ENCODE data around the gene COL5A1. TPM values are rescaled to one million over a fixed set of nuclear protein-coding genes. Genes with fewer than 3 reads are reported as not detected.

The COL5A1 gene
- total RNA-seq, 4 donors from 2014 or later: 4.8 to 16.5 (median 9.4) TPM

GRCh38 chr9:134846699-134847098 is 205.1 kb downstream of the COL5A1 start:
- H3K27me3 ChIP-seq: no peaks in the 10 kb centered on the region
- H3K27ac ChIP-seq: no peak overlapping the region
- H3K36me3 ChIP-seq: no peaks in the 10 kb centered on the region
- 74 to 83% methylated on average over 1 of the region's 1 CpG for WGBS, 2 donors
- no peaks in the 10 kb centered on the region for H3K9me3 ChIP-seq
- TF ChIP-seq CTCF (IDR thresholded peaks at IDR 0.05) (no peak), POLR2A (IDR thresholded peaks at IDR 0.05) (no peak)
- intact Hi-C loops (cut with DNase I): no loop called here
- no peaks in the 10 kb centered on the region for H3K4me1 ChIP-seq
- H3K4me3 ChIP-seq (replicated peaks in 1 of 3): no peak overlapping the region
- no peak for DNase-seq

- Histone ChIP-seq H3K4me1 (no peaks in the 10 kb centered on the region), H3K27ac (no peak overlapping the region), H3K9me3 (no peaks in the 10 kb centered on the region), H3K4me3 (replicated peaks in 1 of 3) (no peak overlapping the region), H3K36me3 (no peaks in the 10 kb centered on the region), H3K27me3 (no peaks in the 10 kb centered on the region)
- no peak for DNase-seq
- 82 to 86% methylated on average over 3 of the region's 3 CpGs for WGBS, 2 donors
- TF ChIP-seq POLR2A (IDR thresholded peaks at IDR 0.05) (no peak), CTCF (IDR thresholded peaks at IDR 0.05) (no peak)
- intact Hi-C loops (cut with DNase I): no loop called here
These were observed 205.5 kb downstream of the COL5A1 start for GRCh38 chr9:134847138-134847537.

GRCh38 chr9:134847752-134848432 is 206.3 kb downstream of the COL5A1 start:
- Histone ChIP-seq H3K27me3 (no peaks in the 10 kb centered on the region), H3K36me3 (no peaks in the 10 kb centered on the region), H3K9me3 (no peaks in the 10 kb centered on the region), H3K27ac (no peak overlapping the region), H3K4me1 (no peaks in the 10 kb centered on the region), H3K4me3 (replicated peaks in 1 of 3) (no peak overlapping the region)
- TF ChIP-seq CTCF (IDR thresholded peaks at IDR 0.05) (no peak), POLR2A (IDR thresholded peaks at IDR 0.05) (no peak)
- intact Hi-C loops (cut with DNase I): no loop called here
- 68 to 72% methylated on average over 13 to 14 of the region's 16 CpGs for WGBS, 2 donors
- no peak for DNase-seq

- intact Hi-C loops (cut with DNase I): no loop called here
- Histone ChIP-seq H3K4me3 (replicated peaks in 1 of 3) (no peak overlapping the region), H3K27ac (no peak overlapping the region), H3K9me3 (no peaks in the 10 kb centered on the region), H3K27me3 (no peaks in the 10 kb centered on the region), H3K4me1 (no peaks in the 10 kb centered on the region), H3K36me3 (no peaks in the 10 kb centered on the region)
- TF ChIP-seq POLR2A (IDR thresholded peaks at IDR 0.05): no peak
- no peak for TF ChIP-seq CTCF (IDR thresholded peaks at IDR 0.05)
- no peak for DNase-seq
- 88 to 91% methylated on average over 8 to 9 of the region's 10 CpGs for WGBS, 2 donors
These were observed 206.9 kb downstream of the COL5A1 start for GRCh38 chr9:134848504-134848903.

- DNase-seq: no peak
- WGBS, 2 donors: 76 to 77% methylated on average over 7 to 8 of the region's 9 CpGs
- H3K27ac ChIP-seq: no peak overlapping the region
These were observed 209.0 kb downstream of the COL5A1 start for GRCh38 chr9:134850611-134851010.

More at GRCh38 chr9:134850611-134851010, 209.0 kb downstream of the COL5A1 start:
- intact Hi-C loops (cut with DNase I): no loop called here
- no peak for TF ChIP-seq CTCF (IDR thresholded peaks at IDR 0.05)
- no peak for TF ChIP-seq POLR2A (IDR thresholded peaks at IDR 0.05)
- no peaks in the 10 kb centered on the region for H3K36me3 ChIP-seq
- H3K4me3 ChIP-seq (replicated peaks in 1 of 3): no peak overlapping the region
- no peaks in the 10 kb centered on the region for H3K9me3 ChIP-seq
- H3K4me1 ChIP-seq: no peaks in the 10 kb centered on the region
- H3K27me3 ChIP-seq: no peaks in the 10 kb centered on the region
